Fibroblast of lung (primary cell): ENCODE results near the gene CDC42EP3.

Experiments used
- EZH2 ChIP-seq: IDR thresholded peaks from 2 replicates; pipeline ENCODE4 v1.5.1; 2012; ENCODE audit warnings: low read length, control low read depth, mild to moderate bottlenecking; ENCODE audit errors: missing control alignments
- TF ChIP-seq, protein P1 (sequence below), 2 donors: IDR thresholded peaks in 1 of 2; conservative IDR thresholded peaks in 1 of 2; 1 replicate in 1 of 2; 2 replicates in 1 of 2; pipeline ENCODE4 v1.5.1; 2011 to 2012; ENCODE audit warnings: low read length in 2 of 2, control low read depth in 1 of 2, inconsistent platforms in 1 of 2, low read depth in 1 of 2, mild to moderate bottlenecking in 1 of 2

GRCh38 chr2:37689751-37690150, 18.3 kb upstream of the CDC42EP3 start:
- TF ChIP-seq, protein P1, sequence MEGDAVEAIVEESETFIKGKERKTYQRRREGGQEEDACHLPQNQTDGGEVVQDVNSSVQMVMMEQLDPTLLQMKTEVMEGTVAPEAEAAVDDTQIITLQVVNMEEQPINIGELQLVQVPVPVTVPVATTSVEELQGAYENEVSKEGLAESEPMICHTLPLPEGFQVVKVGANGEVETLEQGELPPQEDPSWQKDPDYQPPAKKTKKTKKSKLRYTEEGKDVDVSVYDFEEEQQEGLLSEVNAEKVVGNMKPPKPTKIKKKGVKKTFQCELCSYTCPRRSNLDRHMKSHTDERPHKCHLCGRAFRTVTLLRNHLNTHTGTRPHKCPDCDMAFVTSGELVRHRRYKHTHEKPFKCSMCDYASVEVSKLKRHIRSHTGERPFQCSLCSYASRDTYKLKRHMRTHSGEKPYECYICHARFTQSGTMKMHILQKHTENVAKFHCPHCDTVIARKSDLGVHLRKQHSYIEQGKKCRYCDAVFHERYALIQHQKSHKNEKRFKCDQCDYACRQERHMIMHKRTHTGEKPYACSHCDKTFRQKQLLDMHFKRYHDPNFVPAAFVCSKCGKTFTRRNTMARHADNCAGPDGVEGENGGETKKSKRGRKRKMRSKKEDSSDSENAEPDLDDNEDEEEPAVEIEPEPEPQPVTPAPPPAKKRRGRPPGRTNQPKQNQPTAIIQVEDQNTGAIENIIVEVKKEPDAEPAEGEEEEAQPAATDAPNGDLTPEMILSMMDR (conservative IDR thresholded peaks at IDR 0.05 in 1 of 2, IDR thresholded peaks at IDR 0.05 in 1 of 2; ENCODE audit: low read depth in 1 of 2, low read length in 2 of 2) = no peak
- no peak for TF ChIP-seq EZH2
